WTC11 (cell line): ENCODE measurements around the gene RHOT1. TPM values are rescaled to one million over a fixed set of nuclear protein-coding genes. Genes with fewer than 3 reads are reported as not detected.

Source experiments
- ATAC-seq: fragments of 200-7000 bp; cut with Tn5 transposase; 2 replicates; pipeline ENCODE4 v1.10.0; 2021; ENCODE audit warnings: mild to moderate bottlenecking, moderate library complexity
- CTCF ChIA-PET: fragments of 300-600 bp; sonication (Branson Sonifier 250); formaldehyde crosslinking; loops from one replicate; lab custom pipeline; 2021; ENCODE audit warnings: antibody characterized with exemption; lab: Charles Lee
- POLR2A ChIA-PET: fragments of 350-600 bp; sonication (Branson Sonifier 250); formaldehyde crosslinking; loops from one replicate; lab custom pipeline; 2021; ENCODE audit warnings: antibody characterized with exemption; lab: Charles Lee
- DNase-seq: peaks from one replicate; pipeline ENCODE4 v3.0.0; 2021; ENCODE audit warnings: low spot score
- H3K27ac Mint-ChIP-seq: 2 replicates; pipeline ENCODE4 v1.8.0; 2021; ENCODE audit warnings: mixed read lengths
- H3K27me3 Mint-ChIP-seq: 2 replicates; pipeline ENCODE4 v1.8.0; 2021; ENCODE audit warnings: low read depth, mild to moderate bottlenecking, moderate library complexity, mixed read lengths
- H3K36me3 Mint-ChIP-seq: 2 replicates; pipeline ENCODE4 v1.8.0; 2021; ENCODE audit warnings: mixed read lengths
- H3K4me1 Mint-ChIP-seq: 2 replicates; pipeline ENCODE4 v1.8.0; 2022; ENCODE audit warnings: mixed read lengths
- H3K4me3 Mint-ChIP-seq: 2 replicates; pipeline ENCODE4 v1.8.0; 2021; ENCODE audit warnings: mild to moderate bottlenecking, moderate library complexity, mixed read lengths
- H3K9me3 Mint-ChIP-seq: 2 replicates; pipeline ENCODE4 v1.8.0; 2021; ENCODE audit warnings: mixed read lengths
- CREB1 ChIP-seq: sonication (generic); formaldehyde crosslinking; IDR thresholded peaks from 2 replicates; pipeline ENCODE4 v1.8.0; 2023; ENCODE audit warnings: mild to moderate bottlenecking, missing genetic modification reagents
- EMX1 ChIP-seq: fragments of 250-450 bp; sonication (Bioruptor Pico); IDR thresholded peaks from 2 replicates; pipeline ENCODE4 v1.8.0; 2021; ENCODE audit warnings: mild to moderate bottlenecking
- FOXP1 ChIP-seq: sonication (generic); formaldehyde crosslinking; IDR thresholded peaks from 2 replicates; pipeline ENCODE4 v1.8.0; 2022; ENCODE audit warnings: missing genetic modification reagents, mild to moderate bottlenecking, moderate library complexity, borderline replicate concordance
- MXD4 ChIP-seq: fragments of 250-450 bp; sonication (Bioruptor Pico); IDR thresholded peaks from 2 replicates; pipeline ENCODE4 v1.8.0; 2021; ENCODE audit warnings: mild to moderate bottlenecking, moderate library complexity, borderline replicate concordance
- NFE2L1 ChIP-seq: sonication (generic); formaldehyde crosslinking; IDR thresholded peaks from 2 replicates; pipeline ENCODE4 v1.8.1; 2023; ENCODE audit warnings: missing genetic modification reagents
- NR3C1 ChIP-seq: sonication (generic); formaldehyde crosslinking; conservative IDR thresholded peaks from 2 replicates; pipeline ENCODE4 v1.8.1; 2023; ENCODE audit warnings: low read depth, mild to moderate bottlenecking, missing genetic modification reagents
- SOX15 ChIP-seq: fragments of 250-450 bp; sonication (Bioruptor Pico); IDR thresholded peaks from 2 replicates; pipeline ENCODE4 v1.9.0; 2021; ENCODE audit warnings: mild to moderate bottlenecking
- TEAD4 ChIP-seq: sonication (generic); formaldehyde crosslinking; IDR thresholded peaks from 2 replicates; pipeline ENCODE4 v1.8.0; 2022; ENCODE audit warnings: mild to moderate bottlenecking, missing genetic modification reagents
- TP53 ChIP-seq: sonication (generic); formaldehyde crosslinking; IDR thresholded peaks from 2 replicates; pipeline ENCODE4 v1.8.1; 2023; ENCODE audit warnings: mild to moderate bottlenecking, missing genetic modification reagents
- ZNF263 ChIP-seq: sonication (generic); formaldehyde crosslinking; IDR thresholded peaks from 2 replicates; pipeline ENCODE4 v1.8.1; 2022; ENCODE audit warnings: low read depth, mild to moderate bottlenecking, moderate library complexity, missing genetic modification reagents
- ZNF317 ChIP-seq: sonication (generic); formaldehyde crosslinking; IDR thresholded peaks from 2 replicates; pipeline ENCODE4 v1.8.1; 2023; ENCODE audit warnings: low read depth, mild to moderate bottlenecking, moderate library complexity, missing genetic modification reagents, borderline replicate concordance
- total RNA-seq: library from RNA; stranded (reverse); gene quantifications from 3 replicates; pipeline ENCODE4 v1.2.3, GENCODE V29; 2021
- TF ChIP-seq, protein P1 (sequence below): sonication (generic); formaldehyde crosslinking; IDR thresholded peaks from 2 replicates; pipeline ENCODE4 v1.8.0; 2023; ENCODE audit warnings: missing genetic modification reagents, mild to moderate bottlenecking, borderline replicate concordance
- TF ChIP-seq, protein P2 (sequence below): sonication (generic); formaldehyde crosslinking; IDR thresholded peaks from 2 replicates; pipeline ENCODE4 v1.8.1; 2023; ENCODE audit warnings: mild to moderate bottlenecking, missing genetic modification reagents
- TF ChIP-seq, protein P3 (sequence below): sonication (generic); formaldehyde crosslinking; IDR thresholded peaks from 2 replicates; pipeline ENCODE4 v1.8.1; 2022; ENCODE audit warnings: mild to moderate bottlenecking, missing genetic modification reagents, moderate library complexity, borderline replicate concordance
- TF ChIP-seq, protein P4 (sequence below): sonication (generic); formaldehyde crosslinking; IDR thresholded peaks from 2 replicates; pipeline ENCODE4 v1.8.0; 2022; ENCODE audit warnings: mild to moderate bottlenecking, missing genetic modification reagents
- TF ChIP-seq, protein P5 (sequence below): fragments of 250-450 bp; sonication (Bioruptor Pico); IDR thresholded peaks from 2 replicates; pipeline ENCODE4 v1.9.0; 2021; ENCODE audit warnings: moderate library complexity, mild to moderate bottlenecking, inconsistent platforms, borderline replicate concordance
- TF ChIP-seq, protein P6 (sequence below): sonication (generic); formaldehyde crosslinking; IDR thresholded peaks from 2 replicates; pipeline ENCODE4 v1.8.0; 2022; ENCODE audit warnings: missing genetic modification reagents
- TF ChIP-seq, protein P7 (sequence below): fragments of 250-450 bp; sonication (Bioruptor Pico); IDR thresholded peaks from 2 replicates; pipeline ENCODE4 v2.1.2; 2022; ENCODE audit warnings: mild to moderate bottlenecking, moderate library complexity
- TF ChIP-seq, protein P8 (sequence below): sonication (generic); formaldehyde crosslinking; IDR thresholded peaks from 2 replicates; pipeline ENCODE4 v1.8.1; 2023; ENCODE audit warnings: mild to moderate bottlenecking, missing genetic modification reagents, moderate library complexity

RHOT1 gene
- total RNA-seq, 1 experiment from 2014 or later = 28.9 TPM

DNA sequence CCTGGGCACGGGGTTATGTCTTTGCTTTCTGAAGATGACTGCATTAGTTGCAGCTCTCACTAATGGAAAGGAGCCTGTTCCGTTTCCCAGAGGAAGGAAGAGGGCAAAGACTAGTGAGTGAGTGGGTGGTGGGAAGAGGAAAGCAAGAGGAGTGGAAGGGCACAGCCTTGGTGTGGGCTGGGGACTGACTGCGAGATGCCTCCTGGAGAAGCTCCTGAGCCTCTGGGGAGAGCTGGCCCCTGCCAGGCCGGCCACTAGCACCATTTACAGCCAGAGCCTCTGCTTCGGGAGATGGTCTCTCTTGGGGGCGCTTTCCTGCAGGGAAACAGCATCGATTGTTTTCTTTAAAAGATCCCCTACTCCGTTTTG lies 122.5 kb downstream of the RHOT1 start (continued):
- TF ChIP-seq, protein P1, sequence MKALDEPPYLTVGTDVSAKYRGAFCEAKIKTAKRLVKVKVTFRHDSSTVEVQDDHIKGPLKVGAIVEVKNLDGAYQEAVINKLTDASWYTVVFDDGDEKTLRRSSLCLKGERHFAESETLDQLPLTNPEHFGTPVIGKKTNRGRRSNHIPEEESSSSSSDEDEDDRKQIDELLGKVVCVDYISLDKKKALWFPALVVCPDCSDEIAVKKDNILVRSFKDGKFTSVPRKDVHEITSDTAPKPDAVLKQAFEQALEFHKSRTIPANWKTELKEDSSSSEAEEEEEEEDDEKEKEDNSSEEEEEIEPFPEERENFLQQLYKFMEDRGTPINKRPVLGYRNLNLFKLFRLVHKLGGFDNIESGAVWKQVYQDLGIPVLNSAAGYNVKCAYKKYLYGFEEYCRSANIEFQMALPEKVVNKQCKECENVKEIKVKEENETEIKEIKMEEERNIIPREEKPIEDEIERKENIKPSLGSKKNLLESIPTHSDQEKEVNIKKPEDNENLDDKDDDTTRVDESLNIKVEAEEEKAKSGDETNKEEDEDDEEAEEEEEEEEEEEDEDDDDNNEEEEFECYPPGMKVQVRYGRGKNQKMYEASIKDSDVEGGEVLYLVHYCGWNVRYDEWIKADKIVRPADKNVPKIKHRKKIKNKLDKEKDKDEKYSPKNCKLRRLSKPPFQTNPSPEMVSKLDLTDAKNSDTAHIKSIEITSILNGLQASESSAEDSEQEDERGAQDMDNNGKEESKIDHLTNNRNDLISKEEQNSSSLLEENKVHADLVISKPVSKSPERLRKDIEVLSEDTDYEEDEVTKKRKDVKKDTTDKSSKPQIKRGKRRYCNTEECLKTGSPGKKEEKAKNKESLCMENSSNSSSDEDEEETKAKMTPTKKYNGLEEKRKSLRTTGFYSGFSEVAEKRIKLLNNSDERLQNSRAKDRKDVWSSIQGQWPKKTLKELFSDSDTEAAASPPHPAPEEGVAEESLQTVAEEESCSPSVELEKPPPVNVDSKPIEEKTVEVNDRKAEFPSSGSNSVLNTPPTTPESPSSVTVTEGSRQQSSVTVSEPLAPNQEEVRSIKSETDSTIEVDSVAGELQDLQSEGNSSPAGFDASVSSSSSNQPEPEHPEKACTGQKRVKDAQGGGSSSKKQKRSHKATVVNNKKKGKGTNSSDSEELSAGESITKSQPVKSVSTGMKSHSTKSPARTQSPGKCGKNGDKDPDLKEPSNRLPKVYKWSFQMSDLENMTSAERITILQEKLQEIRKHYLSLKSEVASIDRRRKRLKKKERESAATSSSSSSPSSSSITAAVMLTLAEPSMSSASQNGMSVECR = no peak
- TF ChIP-seq NR3C1 (no peak), EMX1 (CRISPR knock-in tag) (no peak)

DNA sequence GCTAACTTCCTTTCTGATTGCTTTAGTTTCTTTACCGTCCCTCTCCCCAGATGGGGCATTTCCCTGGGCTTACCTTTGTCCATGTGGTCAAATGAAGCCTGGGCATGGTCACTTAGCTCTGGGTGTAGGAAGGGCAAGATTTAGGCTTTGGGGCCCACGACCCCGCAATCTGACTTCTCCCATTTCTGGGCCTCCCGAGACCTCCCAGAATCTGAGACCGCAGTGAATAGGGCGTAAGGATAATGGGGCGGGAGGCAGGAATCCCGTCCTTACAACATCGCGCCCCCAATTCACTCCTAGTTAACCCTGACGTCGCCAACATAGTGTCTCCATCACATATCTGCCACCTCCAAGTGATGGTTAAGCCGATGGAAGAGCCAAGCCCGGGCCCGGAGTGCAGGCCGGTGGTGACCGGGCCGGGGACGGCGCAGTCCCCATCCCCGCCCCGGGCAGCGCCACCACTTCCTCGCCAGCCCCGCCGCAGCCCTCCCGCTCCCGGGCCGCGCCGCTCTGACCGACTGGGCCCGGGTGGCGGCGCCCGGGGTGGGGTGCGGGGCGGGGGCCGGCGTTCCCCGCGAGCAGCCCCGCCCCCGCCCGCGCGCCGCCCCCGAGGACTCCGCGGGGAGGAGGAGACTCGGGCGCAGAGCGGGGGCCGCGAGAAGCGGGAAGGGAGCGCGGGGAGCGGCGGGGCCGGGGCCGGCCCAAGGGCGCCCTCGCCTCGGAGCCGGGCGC lies 123.1 kb downstream of the RHOT1 start, which contains the start of gene RHBDL3:
RHBDL3 (plus strand) TSS at position 641 of the 732 bp plus-strand sequence. CDS start 358 bp downstream, outside the sequence.
- CTCF ChIA-PET = interaction anchor here (0.9 to 2.7 kb wide), 9 partner anchors 12 to 179 kb away, joined by 3 to 23 read pairs (median 8); partner anchors contain the start of gene PSMD11
- peaks cover 40% of the 10 kb centered on the region for H3K4me1 Mint-ChIP-seq
- TF ChIP-seq NFE2L1 (CRISPR knock-in tag) (no peak), TEAD4 (no peak), ZNF263 (CRISPR knock-in tag) (no peak), MXD4 (CRISPR knock-in tag) (no peak), FOXP1 (CRISPR knock-in tag) (no peak), SOX15 (CRISPR knock-in tag) (no peak), CREB1 (CRISPR knock-in tag) (no peak), TP53 (CRISPR knock-in tag) (no peak), ZNF317 (CRISPR knock-in tag) (no peak)
- TF ChIP-seq, protein P2, sequence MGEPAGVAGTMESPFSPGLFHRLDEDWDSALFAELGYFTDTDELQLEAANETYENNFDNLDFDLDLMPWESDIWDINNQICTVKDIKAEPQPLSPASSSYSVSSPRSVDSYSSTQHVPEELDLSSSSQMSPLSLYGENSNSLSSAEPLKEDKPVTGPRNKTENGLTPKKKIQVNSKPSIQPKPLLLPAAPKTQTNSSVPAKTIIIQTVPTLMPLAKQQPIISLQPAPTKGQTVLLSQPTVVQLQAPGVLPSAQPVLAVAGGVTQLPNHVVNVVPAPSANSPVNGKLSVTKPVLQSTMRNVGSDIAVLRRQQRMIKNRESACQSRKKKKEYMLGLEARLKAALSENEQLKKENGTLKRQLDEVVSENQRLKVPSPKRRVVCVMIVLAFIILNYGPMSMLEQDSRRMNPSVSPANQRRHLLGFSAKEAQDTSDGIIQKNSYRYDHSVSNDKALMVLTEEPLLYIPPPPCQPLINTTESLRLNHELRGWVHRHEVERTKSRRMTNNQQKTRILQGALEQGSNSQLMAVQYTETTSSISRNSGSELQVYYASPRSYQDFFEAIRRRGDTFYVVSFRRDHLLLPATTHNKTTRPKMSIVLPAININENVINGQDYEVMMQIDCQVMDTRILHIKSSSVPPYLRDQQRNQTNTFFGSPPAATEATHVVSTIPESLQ (CRISPR knock-in tag) = no peak
- TF ChIP-seq, protein P3, sequence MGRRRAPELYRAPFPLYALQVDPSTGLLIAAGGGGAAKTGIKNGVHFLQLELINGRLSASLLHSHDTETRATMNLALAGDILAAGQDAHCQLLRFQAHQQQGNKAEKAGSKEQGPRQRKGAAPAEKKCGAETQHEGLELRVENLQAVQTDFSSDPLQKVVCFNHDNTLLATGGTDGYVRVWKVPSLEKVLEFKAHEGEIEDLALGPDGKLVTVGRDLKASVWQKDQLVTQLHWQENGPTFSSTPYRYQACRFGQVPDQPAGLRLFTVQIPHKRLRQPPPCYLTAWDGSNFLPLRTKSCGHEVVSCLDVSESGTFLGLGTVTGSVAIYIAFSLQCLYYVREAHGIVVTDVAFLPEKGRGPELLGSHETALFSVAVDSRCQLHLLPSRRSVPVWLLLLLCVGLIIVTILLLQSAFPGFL (CRISPR knock-in tag) = no peak
- TF ChIP-seq, protein P4, sequence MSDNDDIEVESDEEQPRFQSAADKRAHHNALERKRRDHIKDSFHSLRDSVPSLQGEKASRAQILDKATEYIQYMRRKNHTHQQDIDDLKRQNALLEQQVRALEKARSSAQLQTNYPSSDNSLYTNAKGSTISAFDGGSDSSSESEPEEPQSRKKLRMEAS (CRISPR knock-in tag) = no peak
- TF ChIP-seq, protein P5, sequence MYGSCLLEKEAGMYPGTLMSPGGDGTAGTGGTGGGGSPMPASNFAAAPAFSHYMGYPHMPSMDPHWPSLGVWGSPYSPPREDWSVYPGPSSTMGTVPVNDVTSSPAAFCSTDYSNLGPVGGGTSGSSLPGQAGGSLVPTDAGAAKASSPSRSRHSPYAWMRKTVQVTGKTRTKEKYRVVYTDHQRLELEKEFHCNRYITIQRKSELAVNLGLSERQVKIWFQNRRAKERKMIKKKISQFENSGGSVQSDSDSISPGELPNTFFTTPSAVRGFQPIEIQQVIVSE = no peak
- TF ChIP-seq, protein P6, sequence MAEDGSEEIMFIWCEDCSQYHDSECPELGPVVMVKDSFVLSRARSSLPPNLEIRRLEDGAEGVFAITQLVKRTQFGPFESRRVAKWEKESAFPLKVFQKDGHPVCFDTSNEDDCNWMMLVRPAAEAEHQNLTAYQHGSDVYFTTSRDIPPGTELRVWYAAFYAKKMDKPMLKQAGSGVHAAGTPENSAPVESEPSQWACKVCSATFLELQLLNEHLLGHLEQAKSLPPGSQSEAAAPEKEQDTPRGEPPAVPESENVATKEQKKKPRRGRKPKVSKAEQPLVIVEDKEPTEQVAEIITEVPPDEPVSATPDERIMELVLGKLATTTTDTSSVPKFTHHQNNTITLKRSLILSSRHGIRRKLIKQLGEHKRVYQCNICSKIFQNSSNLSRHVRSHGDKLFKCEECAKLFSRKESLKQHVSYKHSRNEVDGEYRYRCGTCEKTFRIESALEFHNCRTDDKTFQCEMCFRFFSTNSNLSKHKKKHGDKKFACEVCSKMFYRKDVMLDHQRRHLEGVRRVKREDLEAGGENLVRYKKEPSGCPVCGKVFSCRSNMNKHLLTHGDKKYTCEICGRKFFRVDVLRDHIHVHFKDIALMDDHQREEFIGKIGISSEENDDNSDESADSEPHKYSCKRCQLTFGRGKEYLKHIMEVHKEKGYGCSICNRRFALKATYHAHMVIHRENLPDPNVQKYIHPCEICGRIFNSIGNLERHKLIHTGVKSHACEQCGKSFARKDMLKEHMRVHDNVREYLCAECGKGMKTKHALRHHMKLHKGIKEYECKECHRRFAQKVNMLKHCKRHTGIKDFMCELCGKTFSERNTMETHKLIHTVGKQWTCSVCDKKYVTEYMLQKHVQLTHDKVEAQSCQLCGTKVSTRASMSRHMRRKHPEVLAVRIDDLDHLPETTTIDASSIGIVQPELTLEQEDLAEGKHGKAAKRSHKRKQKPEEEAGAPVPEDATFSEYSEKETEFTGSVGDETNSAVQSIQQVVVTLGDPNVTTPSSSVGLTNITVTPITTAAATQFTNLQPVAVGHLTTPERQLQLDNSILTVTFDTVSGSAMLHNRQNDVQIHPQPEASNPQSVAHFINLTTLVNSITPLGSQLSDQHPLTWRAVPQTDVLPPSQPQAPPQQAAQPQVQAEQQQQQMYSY (CRISPR knock-in tag) = no peak
- TF ChIP-seq, protein P7, sequence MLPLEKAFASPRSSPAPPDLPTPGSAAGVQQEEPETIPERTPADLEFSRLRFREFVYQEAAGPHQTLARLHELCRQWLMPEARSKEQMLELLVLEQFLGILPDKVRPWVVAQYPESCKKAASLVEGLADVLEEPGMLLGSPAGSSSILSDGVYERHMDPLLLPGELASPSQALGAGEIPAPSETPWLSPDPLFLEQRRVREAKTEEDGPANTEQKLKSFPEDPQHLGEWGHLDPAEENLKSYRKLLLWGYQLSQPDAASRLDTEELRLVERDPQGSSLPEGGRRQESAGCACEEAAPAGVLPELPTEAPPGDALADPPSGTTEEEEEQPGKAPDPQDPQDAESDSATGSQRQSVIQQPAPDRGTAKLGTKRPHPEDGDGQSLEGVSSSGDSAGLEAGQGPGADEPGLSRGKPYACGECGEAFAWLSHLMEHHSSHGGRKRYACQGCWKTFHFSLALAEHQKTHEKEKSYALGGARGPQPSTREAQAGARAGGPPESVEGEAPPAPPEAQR = no peak
- TF ChIP-seq, protein P8, sequence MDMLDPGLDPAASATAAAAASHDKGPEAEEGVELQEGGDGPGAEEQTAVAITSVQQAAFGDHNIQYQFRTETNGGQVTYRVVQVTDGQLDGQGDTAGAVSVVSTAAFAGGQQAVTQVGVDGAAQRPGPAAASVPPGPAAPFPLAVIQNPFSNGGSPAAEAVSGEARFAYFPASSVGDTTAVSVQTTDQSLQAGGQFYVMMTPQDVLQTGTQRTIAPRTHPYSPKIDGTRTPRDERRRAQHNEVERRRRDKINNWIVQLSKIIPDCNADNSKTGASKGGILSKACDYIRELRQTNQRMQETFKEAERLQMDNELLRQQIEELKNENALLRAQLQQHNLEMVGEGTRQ = no peak

More for the DNA sequence above, 123.1 kb downstream of the RHOT1 start, which contains the start of gene RHBDL3:
- Mint-ChIP-seq H3K36me3 (no peaks in the 10 kb centered on the region), H3K4me3 (peak within 1 kb of the TSS; percentile 78), H3K27me3 (peaks cover 51% of the 10 kb centered on the region), H3K9me3 (no peaks in the 10 kb centered on the region), H3K27ac (no peak within 1 kb of the TSS)
- DNase-seq = peak; percentile 36
- peak; percentile 31 for ATAC-seq
- POLR2A ChIA-PET = no interaction called here
